A673 (cell line): Measurements from ENCODE around the gene ELOF1.

ENCODE experiments used
- EZH2 ChIP-seq: fragments of 200-600 bp; sonication (generic); IDR thresholded peaks from 2 replicates; pipeline ENCODE4 v1.6.1; 2017; ENCODE audit warnings: borderline replicate concordance, low read depth, mild to moderate bottlenecking, mixed read lengths, antibody characterized with exemption, low read length; ENCODE audit not compliant: poor library complexity, severe bottlenecking
- TF ChIP-seq, protein P1 (sequence below): fragments of 300-800, 200-600 bp; sonication (generic); conservative IDR thresholded peaks from 2 replicates; pipeline ENCODE4 v1.5.1; 2017; ENCODE audit warnings: low read depth, mild to moderate bottlenecking, antibody characterized with exemption, low read length, moderate library complexity, mixed read lengths

GRCh38 chr19:11504502-11505031 is 54.5 kb downstream of the ELOF1 start:
- TF ChIP-seq, protein P1, sequence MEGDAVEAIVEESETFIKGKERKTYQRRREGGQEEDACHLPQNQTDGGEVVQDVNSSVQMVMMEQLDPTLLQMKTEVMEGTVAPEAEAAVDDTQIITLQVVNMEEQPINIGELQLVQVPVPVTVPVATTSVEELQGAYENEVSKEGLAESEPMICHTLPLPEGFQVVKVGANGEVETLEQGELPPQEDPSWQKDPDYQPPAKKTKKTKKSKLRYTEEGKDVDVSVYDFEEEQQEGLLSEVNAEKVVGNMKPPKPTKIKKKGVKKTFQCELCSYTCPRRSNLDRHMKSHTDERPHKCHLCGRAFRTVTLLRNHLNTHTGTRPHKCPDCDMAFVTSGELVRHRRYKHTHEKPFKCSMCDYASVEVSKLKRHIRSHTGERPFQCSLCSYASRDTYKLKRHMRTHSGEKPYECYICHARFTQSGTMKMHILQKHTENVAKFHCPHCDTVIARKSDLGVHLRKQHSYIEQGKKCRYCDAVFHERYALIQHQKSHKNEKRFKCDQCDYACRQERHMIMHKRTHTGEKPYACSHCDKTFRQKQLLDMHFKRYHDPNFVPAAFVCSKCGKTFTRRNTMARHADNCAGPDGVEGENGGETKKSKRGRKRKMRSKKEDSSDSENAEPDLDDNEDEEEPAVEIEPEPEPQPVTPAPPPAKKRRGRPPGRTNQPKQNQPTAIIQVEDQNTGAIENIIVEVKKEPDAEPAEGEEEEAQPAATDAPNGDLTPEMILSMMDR: no peak
- no peak for TF ChIP-seq EZH2
